KMS-11 (cell line): ENCODE data around the gene AKAP1.

Experiments
- H2AFZ ChIP-seq: fragments of 200-600 bp; sonication (generic); 2 replicates; pipeline ENCODE4 v1.6.1; 2016; ENCODE audit warnings: antibody characterized with exemption, mixed run types, low read depth
- H3K27ac ChIP-seq: fragments of 200-600 bp; sonication (generic); 2 replicates; pipeline ENCODE4 v1.6.1; 2016; ENCODE audit warnings: mild to moderate bottlenecking, mixed run types
- H3K27me3 ChIP-seq: fragments of 200-600 bp; sonication (generic); 2 replicates; pipeline ENCODE4 v1.6.1; 2017; ENCODE audit warnings: mild to moderate bottlenecking, low read depth, mixed run types, moderate library complexity; ENCODE audit not compliant: insufficient read depth
- H3K36me3 ChIP-seq: fragments of 200-600 bp; sonication (generic); 2 replicates; pipeline ENCODE4 v1.6.1; 2017; ENCODE audit warnings: mild to moderate bottlenecking, mixed run types; ENCODE audit not compliant: insufficient read depth
- H3K4me1 ChIP-seq: fragments of 200-600 bp; sonication (generic); 2 replicates; pipeline ENCODE4 v1.6.1; 2016; ENCODE audit warnings: mild to moderate bottlenecking, low read depth, mixed run types; ENCODE audit not compliant: poor library complexity, severe bottlenecking
- H3K4me2 ChIP-seq: fragments of 200-600 bp; sonication (generic); 2 replicates; pipeline ENCODE4 v1.7.0; 2016; ENCODE audit warnings: mild to moderate bottlenecking, mixed run types
- H3K4me3 ChIP-seq: fragments of 200-600 bp; sonication (generic); IDR thresholded peaks from 2 replicates; pipeline ENCODE4 v1.6.1; 2017; ENCODE audit warnings: low read depth, low read length, mixed read lengths; ENCODE audit not compliant: insufficient read depth
- H3K79me2 ChIP-seq: fragments of 200-600 bp; sonication (generic); 2 replicates; pipeline ENCODE4 v1.6.1; 2016; ENCODE audit warnings: low read depth, mixed run types; ENCODE audit not compliant: insufficient read depth
- H3K9ac ChIP-seq: fragments of 200-600 bp; sonication (generic); 2 replicates; pipeline ENCODE4 v1.6.1; 2016; ENCODE audit warnings: mild to moderate bottlenecking, mixed run types
- H4K20me1 ChIP-seq: fragments of 200-600 bp; sonication (generic); 2 replicates; pipeline ENCODE4 v1.6.1; 2016; ENCODE audit warnings: mild to moderate bottlenecking, mixed run types; ENCODE audit not compliant: insufficient read depth
- CTCF ChIP-seq: fragments of 200-600 bp; sonication (generic); conservative IDR thresholded peaks from 2 replicates; pipeline ENCODE4 v1.6.1; 2017; ENCODE audit warnings: low read depth, mild to moderate bottlenecking, antibody characterized with exemption, low read length, moderate library complexity, mixed read lengths

AKAP1 gene

GRCh38 chr17:57146273-57146672, 61.2 kb downstream of the AKAP1 start:
- no peak overlapping the region for H3K27ac ChIP-seq
- no peak for TF ChIP-seq CTCF
- no peak overlapping the region for H2AFZ ChIP-seq
- no peaks in the 10 kb centered on the region for H4K20me1 ChIP-seq
- H3K9ac ChIP-seq = no peak overlapping the region
- no peaks in the 10 kb centered on the region for H3K4me1 ChIP-seq
- H3K4me2 ChIP-seq = no peak overlapping the region
- H3K4me3 ChIP-seq = no peak overlapping the region
- no peaks in the 10 kb centered on the region for H3K79me2 ChIP-seq
- no peaks in the 10 kb centered on the region for H3K27me3 ChIP-seq
- no peaks in the 10 kb centered on the region for H3K36me3 ChIP-seq

GRCh38 chr17:57151798-57152197, 66.8 kb downstream of the AKAP1 start:
- Histone ChIP-seq H3K4me2 (no peak overlapping the region), H3K4me1 (no peaks in the 10 kb centered on the region), H4K20me1 (no peaks in the 10 kb centered on the region), H3K27ac (no peak overlapping the region), H3K4me3 (no peak overlapping the region), H3K36me3 (no peaks in the 10 kb centered on the region), H2AFZ (no peak overlapping the region), H3K9ac (no peak overlapping the region), H3K27me3 (no peaks in the 10 kb centered on the region), H3K79me2 (no peaks in the 10 kb centered on the region)
- no peak for TF ChIP-seq CTCF

GRCh38 chr17:57152967-57153528, 68.0 kb downstream of the AKAP1 start:
- Histone ChIP-seq H3K4me2 (no peak overlapping the region), H2AFZ (no peak overlapping the region), H3K4me3 (no peak overlapping the region), H3K27ac (no peak overlapping the region), H3K4me1 (no peaks in the 10 kb centered on the region), H3K79me2 (no peaks in the 10 kb centered on the region), H4K20me1 (no peaks in the 10 kb centered on the region), H3K36me3 (no peaks in the 10 kb centered on the region), H3K9ac (no peak overlapping the region), H3K27me3 (no peaks in the 10 kb centered on the region)
- no peak for TF ChIP-seq CTCF

GRCh38 chr17:57154921-57155320, 69.9 kb downstream of the AKAP1 start:
- no peaks in the 10 kb centered on the region for H3K4me1 ChIP-seq
- H3K36me3 ChIP-seq = no peaks in the 10 kb centered on the region

More at GRCh38 chr17:57154921-57155320, 69.9 kb downstream of the AKAP1 start:
- Histone ChIP-seq H2AFZ (no peak overlapping the region), H3K79me2 (no peaks in the 10 kb centered on the region), H4K20me1 (no peaks in the 10 kb centered on the region), H3K9ac (no peak overlapping the region), H3K4me3 (no peak overlapping the region), H3K27me3 (no peaks in the 10 kb centered on the region), H3K4me2 (no peak overlapping the region), H3K27ac (no peak overlapping the region)
- no peak for TF ChIP-seq CTCF
